ENCODE data around the gene CHIC2. TPM values are rescaled to one million over a fixed set of nuclear protein-coding genes. Genes with fewer than 3 reads are reported as not detected.

CHIC2 gene
- total RNA-seq, 4 donors from 2014 or later: 22.2 to 36.7 (median 29.0) TPM

GRCh38 chr4:53961351-53961750, 103.1 kb downstream of the CHIC2 start:
- TF ChIP-seq CTCF (IDR thresholded peaks at IDR 0.05; ENCODE audit: low read depth): no peak

- no peak for TF ChIP-seq CTCF (IDR thresholded peaks at IDR 0.05; ENCODE audit: low read depth)
These were observed 103.6 kb downstream of the CHIC2 start for GRCh38 chr4:53960843-53961242.

Small RNAs within 50 kb of the gene (small RNA-seq; reads per million reads assigned to genes)
- gene AC110792.1: not detected
- gene AC110792.3: not detected

Other genes with a start within 250 kb of the CHIC2 start
- not detected for gene GSX2, start 35.6 kb upstream of the CHIC2 start, total RNA-seq
- gene PDGFRA, start 164.7 kb upstream of the CHIC2 start, total RNA-seq: 100 to 1,000 TPM in 3 of 4 donors, 10 to 100 TPM in 1; 91.0 to 146 (median 136) TPM